Cardiac muscle cell (in vitro differentiated cells and primary cell): ENCODE results near the gene FOXL3. TPM values are rescaled to one million over a fixed set of nuclear protein-coding genes. Genes with fewer than 3 reads are reported as not detected.

Experiments used
- DNase-seq, 2 donors: peaks; one replicate each; pipeline versions ENCODE4 v3.0.0 to v3.0.0-alpha.2; 2010 to 2017; ENCODE audit warnings: low read depth in 1 of 2, low spot score in 1 of 2
- H3K27ac ChIP-seq: fragments of 200-600 bp; sonication (generic); 2 replicates; pipeline ENCODE4 v1.5.1; 2016
- H3K27me3 ChIP-seq: fragments of 200-600 bp; sonication (generic); 2 replicates; pipeline ENCODE4 v1.6.0; 2016; ENCODE audit warnings: control low read depth
- H3K36me3 ChIP-seq: fragments of 200-600 bp; sonication (generic); 2 replicates; pipeline ENCODE4 v1.5.1; 2016; ENCODE audit warnings: control low read depth
- H3K4me1 ChIP-seq: fragments of 200-600 bp; sonication (generic); 2 replicates; pipeline ENCODE4 v1.8.1; 2017; ENCODE audit warnings: low read depth, mild to moderate bottlenecking, mixed run types
- H3K4me3 ChIP-seq: fragments of 200-600 bp; sonication (generic); 2 replicates; pipeline ENCODE4 v1.5.1; 2016; ENCODE audit warnings: mild to moderate bottlenecking
- H3K9me3 ChIP-seq: fragments of 200-600 bp; sonication (generic); 2 replicates; pipeline ENCODE4 v1.5.1; 2017; ENCODE audit warnings: low read depth, mild to moderate bottlenecking, control low read depth
- polyA plus RNA-seq: library from polyadenylated mRNA; unstranded; fragments of >200 nt; fragmentation: Nextera tagmentation; extraction: Ambion mirVana; gene quantifications from 2 replicates; pipeline ENCODE4 v1.2.1, GENCODE V29; 2016
- total RNA-seq: library from RNA; depleted of rRNA; stranded (reverse); fragments of >200 nt; gene quantifications from 2 replicates; pipeline ENCODE4 v1.2.3, GENCODE V29; 2016
- TF ChIP-seq, protein P1 (sequence below): IDR thresholded peaks from 2 replicates; pipeline ENCODE4 v1.5.1; 2012; ENCODE audit warnings: low read depth, mild to moderate bottlenecking, low read length

The FOXL3 gene
- total and polyA plus RNA-seq, 2 experiments from 2014 or later: not detected

DNA sequence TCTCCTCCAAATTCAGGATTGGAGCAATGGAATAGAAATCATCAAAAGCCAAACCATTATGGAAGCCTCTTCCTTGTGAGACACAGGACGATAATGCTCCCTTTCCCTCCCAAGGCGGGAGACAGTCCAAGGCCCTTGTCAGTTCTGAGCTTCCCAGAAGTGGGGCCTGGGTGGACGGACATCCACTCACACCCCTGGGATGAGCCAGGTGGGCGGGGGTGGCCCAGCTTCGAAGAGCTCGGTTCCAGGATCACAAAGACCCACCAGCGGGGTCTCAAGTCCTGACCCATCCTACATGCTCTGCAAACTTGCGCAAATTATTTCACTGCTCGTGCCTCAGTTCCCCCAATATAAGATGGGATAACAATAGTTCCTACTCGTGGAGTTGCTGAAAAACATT is 10.1 kb upstream of the FOXL3 start:
- peaks cover 14% of the 10 kb centered on the region for H3K27me3 ChIP-seq
- TF ChIP-seq, protein P1, sequence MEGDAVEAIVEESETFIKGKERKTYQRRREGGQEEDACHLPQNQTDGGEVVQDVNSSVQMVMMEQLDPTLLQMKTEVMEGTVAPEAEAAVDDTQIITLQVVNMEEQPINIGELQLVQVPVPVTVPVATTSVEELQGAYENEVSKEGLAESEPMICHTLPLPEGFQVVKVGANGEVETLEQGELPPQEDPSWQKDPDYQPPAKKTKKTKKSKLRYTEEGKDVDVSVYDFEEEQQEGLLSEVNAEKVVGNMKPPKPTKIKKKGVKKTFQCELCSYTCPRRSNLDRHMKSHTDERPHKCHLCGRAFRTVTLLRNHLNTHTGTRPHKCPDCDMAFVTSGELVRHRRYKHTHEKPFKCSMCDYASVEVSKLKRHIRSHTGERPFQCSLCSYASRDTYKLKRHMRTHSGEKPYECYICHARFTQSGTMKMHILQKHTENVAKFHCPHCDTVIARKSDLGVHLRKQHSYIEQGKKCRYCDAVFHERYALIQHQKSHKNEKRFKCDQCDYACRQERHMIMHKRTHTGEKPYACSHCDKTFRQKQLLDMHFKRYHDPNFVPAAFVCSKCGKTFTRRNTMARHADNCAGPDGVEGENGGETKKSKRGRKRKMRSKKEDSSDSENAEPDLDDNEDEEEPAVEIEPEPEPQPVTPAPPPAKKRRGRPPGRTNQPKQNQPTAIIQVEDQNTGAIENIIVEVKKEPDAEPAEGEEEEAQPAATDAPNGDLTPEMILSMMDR: no peak
- DNase-seq: no peak
- no peaks in the 10 kb centered on the region for H3K4me1 ChIP-seq
- no peaks in the 10 kb centered on the region for H3K9me3 ChIP-seq
- H3K4me3 ChIP-seq: no peak overlapping the region
- no peak overlapping the region for H3K27ac ChIP-seq
- no peaks in the 10 kb centered on the region for H3K36me3 ChIP-seq

DNA sequence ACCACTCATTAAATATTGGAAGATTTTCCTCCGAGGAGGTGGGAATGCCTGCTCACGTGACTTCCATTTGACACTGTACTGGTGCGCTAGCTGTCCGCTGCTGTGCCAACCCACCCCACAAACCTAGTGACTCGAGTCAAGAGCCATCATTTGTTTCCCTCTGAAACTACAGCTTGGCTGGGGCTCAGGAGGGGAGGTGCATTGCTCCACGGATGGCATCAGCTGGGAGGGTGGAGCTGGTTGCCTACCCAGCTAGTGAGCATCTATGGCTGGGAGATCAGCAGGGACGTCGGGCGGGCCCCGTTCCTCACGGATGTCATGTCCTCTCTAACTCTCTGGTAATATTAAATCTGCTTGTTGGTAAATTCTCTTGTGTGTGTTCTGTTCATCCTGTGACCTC is 9.5 kb upstream of the FOXL3 start:
- H3K27me3 ChIP-seq: peaks cover 20% of the 10 kb centered on the region
- no peak overlapping the region for H3K4me3 ChIP-seq
- TF ChIP-seq, protein P1: no peak
- no peak for DNase-seq
- no peaks in the 10 kb centered on the region for H3K4me1 ChIP-seq
- no peak overlapping the region for H3K27ac ChIP-seq
- no peaks in the 10 kb centered on the region for H3K9me3 ChIP-seq
- H3K36me3 ChIP-seq: no peaks in the 10 kb centered on the region

DNA sequence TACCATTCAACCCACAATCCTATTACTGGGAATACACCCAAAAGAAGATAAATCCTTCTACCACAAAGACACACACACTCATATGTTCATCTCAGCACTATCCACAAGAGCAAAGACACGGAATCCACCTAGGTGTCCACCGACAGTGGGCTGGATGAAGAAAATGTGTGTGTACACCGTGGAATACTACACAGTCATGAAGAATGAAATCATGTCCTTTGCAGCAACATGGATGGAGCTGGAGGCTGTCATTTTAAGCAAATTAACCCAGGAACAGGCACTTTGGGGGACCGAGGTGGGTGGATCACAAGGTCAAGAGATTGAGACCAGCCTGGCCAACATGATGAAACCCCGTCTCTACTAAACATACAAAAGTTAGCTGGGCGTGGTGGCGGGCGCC is 8.3 kb upstream of the FOXL3 start:
- Histone ChIP-seq H3K27me3 (peaks cover 32% of the 10 kb centered on the region), H3K9me3 (no peaks in the 10 kb centered on the region), H3K27ac (no peak overlapping the region), H3K36me3 (no peaks in the 10 kb centered on the region), H3K4me1 (no peaks in the 10 kb centered on the region), H3K4me3 (no peak overlapping the region)
- TF ChIP-seq, protein P1: no peak
- DNase-seq: no peak

DNA sequence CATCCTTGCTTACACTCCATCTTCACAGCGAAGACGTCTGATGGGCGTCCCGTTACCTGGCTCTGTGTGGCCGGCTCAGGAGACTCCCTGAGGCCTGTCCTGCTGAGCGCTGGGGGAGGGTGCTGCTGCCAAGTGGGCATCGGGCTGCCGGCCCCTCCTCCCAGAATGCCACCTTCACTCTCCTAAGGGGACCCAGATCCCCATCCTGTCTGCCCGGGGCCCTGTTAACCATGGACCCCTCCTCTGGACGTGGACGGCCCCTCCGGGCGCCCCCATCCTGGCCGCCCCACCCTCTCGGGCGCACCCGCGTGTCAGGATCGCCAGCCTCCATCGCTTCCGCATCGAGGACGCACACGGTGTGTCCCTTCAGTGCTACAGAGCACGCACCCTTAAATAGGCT is 7.3 kb upstream of the FOXL3 start:
- Histone ChIP-seq H3K27me3 (peaks cover 40% of the 10 kb centered on the region), H3K4me3 (no peak overlapping the region), H3K9me3 (no peaks in the 10 kb centered on the region), H3K4me1 (no peaks in the 10 kb centered on the region), H3K36me3 (no peaks in the 10 kb centered on the region), H3K27ac (no peak overlapping the region)
- TF ChIP-seq, protein P1: no peak
- DNase-seq: no peak

DNA sequence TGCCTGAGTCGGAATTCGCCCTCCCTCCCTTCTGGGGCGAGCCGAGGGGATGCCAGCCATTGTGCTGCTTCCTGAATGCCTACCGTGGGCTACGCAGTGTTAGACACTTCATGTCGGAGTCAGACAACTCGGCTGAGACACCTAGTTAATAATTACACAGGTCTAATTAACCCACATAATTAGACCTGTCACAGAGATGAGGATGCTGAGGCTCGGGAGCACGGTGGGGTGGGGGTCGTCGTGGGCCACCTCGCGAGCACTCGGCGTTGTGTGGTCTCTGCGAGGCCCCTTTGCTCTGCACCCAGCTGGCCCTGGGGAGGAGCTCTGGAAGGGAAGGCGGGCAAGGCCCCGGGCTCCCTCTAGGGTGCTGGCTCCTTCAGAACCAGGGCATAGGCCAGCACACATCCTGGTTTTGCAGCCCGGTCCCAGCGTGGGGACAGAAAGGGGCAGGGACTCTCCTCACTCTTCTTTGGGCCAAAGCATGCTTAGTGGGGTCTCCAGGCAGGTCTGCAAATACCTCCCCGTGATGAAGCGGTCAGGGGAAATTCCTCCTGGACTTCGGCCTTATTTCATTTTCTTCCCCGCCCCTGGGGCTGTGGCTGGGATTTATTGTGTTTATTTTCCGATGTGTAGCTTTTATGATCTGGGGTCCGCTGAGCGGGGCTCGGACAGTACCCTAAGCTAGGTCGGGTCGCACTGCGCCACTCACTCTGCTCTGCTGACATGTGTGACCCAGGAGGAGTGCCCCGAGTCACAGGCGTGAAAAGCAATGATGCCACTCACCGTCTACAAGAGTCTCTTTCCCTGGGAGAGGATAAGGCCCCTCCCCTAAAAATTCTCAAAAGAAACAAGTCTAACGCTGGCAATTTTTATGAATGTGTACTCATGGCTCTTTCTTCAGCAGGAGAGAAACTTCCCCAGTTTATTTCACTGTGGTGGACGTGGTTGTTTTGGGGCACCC is 4.9 kb upstream of the FOXL3 start:
- TF ChIP-seq, protein P1: no peak
- H3K9me3 ChIP-seq: no peaks in the 10 kb centered on the region
- H3K4me1 ChIP-seq: no peaks in the 10 kb centered on the region
- H3K27me3 ChIP-seq: peaks cover 62% of the 10 kb centered on the region
- no peaks in the 10 kb centered on the region for H3K36me3 ChIP-seq
- no peak overlapping the region for H3K27ac ChIP-seq
- H3K4me3 ChIP-seq: no peak overlapping the region
- no peak for DNase-seq
